ENCODE results near the gene ZNF324.
"Not testable (repeated sequence)": the region's sequence is repeated elsewhere in the genome, so short reads cannot be mapped to it uniquely, and the experiment has no call there.

ZNF324 gene

GRCh38 chr19:58499021-58499927 is 32.4 kb downstream of the ZNF324 start:
- peak; percentile 97 to 100 for DNase-seq (ENCODE audit: low read depth in 2 of 2)

DNA sequence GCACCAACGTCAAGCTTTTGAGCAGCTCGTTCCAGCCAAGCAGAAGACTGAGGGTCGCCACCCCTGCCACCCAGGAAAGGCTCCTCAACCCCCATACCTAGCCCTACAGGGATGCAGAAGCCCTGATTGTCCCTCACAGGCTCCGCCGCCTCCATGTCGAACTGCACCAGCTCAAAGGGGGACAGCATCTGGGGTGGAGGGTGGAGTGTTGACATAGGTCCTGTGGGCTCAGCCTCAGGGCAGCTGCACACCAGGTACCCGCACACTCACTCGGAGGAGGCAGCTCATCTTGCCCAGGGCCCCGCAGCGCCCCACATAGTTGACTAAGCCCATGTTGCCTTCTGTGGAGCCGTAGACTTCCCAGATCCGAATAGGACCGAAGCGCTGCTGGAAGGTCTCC is 33.4 kb downstream of the ZNF324 start:
- DNase-seq (ENCODE audit: low read depth in 2 of 2): no peak

- DNase-seq (ENCODE audit: low read depth in 2 of 2): not testable (repeated sequence)
Measured at GRCh38 chr19:58507602-58508223, 40.8 kb downstream of the ZNF324 start.

GRCh38 chr19:58509731-58510083 is 42.8 kb downstream of the ZNF324 start:
- no peak for DNase-seq (ENCODE audit: low read depth in 2 of 2)

- DNase-seq (ENCODE audit: low read depth in 2 of 2): no peak
Measured at GRCh38 chr19:58510084-58510862, 43.4 kb downstream of the ZNF324 start.

- no peak for DNase-seq (ENCODE audit: low read depth in 2 of 2)
Measured at GRCh38 chr19:58511353-58512208, 44.7 kb downstream of the ZNF324 start, which contains the start of gene SLC27A5. Gene SLC27A5, minus strand, starts transcription at chr19:58511992. Its CDS starts 37 bp downstream, at chr19:58511955.

DNA sequence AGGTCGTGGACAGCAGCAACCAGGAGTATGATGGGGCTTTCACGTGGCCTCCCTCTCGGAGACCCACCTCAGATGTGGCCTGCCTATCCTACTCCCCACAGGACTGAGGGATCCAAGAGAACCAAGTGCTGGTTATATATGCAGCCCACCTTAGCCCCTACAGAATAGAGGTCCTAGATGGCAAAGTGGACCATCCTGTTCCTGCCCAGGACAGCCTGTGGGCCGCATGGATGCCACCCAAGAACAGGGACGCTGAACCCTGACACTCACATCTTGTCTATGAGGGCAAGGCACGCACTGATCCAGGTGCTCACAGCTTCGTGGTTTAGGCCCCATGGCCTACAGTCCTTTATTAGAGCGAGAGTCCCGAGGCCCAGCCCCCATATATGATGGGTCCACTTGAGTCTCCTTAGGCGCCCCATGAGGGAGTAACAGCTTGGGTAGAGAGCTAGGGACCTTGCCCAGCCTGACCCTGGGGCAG is 46.4 kb downstream of the ZNF324 start:
- no peak for DNase-seq (ENCODE audit: low read depth in 2 of 2)

- DNase-seq (ENCODE audit: low read depth in 2 of 2): peak; percentile 94 to 95
Measured at GRCh38 chr19:58513694-58514563, 47.0 kb downstream of the ZNF324 start.

GRCh38 chr19:58514564-58515022 is 47.7 kb downstream of the ZNF324 start:
- DNase-seq (ENCODE audit: low read depth in 2 of 2): no peak

- DNase-seq (ENCODE audit: low read depth in 2 of 2): no peak
Measured at GRCh38 chr19:58515259-58515658, 48.4 kb downstream of the ZNF324 start.

DNA sequence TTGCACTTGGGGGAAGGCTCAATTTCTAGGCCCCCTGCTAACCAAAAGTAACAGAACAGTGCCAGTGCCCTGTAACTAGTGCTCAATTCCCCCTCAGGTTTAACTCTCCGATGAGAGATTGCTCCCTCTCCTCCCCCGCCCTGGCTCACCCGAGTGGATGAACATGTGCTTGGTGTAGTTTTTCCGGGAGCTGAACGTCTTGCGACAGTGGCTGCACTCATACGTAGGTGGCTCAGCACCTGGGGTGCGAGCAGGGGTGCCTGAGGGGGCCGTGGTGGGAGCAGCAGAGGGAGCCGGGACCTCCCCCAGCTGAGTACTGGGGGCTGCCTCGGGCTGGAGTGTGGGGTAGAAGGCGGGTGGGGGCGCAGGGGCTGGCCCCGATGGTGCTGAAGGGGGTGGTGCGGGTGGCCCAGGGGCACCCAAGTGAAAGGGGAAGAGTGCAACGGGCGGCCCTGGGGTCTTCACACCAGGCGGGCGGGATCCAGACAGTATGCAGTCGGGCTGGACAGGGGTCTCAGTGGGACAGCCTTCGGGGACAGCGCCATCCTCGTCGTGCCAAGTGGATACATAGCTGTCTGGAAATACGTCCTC is 49.5 kb downstream of the ZNF324 start:
- no peak for DNase-seq (ENCODE audit: low read depth in 2 of 2)

GRCh38 chr19:58516964-58517833 is 50.3 kb downstream of the ZNF324 start:
- no peak for DNase-seq (ENCODE audit: low read depth in 2 of 2)

DNA sequence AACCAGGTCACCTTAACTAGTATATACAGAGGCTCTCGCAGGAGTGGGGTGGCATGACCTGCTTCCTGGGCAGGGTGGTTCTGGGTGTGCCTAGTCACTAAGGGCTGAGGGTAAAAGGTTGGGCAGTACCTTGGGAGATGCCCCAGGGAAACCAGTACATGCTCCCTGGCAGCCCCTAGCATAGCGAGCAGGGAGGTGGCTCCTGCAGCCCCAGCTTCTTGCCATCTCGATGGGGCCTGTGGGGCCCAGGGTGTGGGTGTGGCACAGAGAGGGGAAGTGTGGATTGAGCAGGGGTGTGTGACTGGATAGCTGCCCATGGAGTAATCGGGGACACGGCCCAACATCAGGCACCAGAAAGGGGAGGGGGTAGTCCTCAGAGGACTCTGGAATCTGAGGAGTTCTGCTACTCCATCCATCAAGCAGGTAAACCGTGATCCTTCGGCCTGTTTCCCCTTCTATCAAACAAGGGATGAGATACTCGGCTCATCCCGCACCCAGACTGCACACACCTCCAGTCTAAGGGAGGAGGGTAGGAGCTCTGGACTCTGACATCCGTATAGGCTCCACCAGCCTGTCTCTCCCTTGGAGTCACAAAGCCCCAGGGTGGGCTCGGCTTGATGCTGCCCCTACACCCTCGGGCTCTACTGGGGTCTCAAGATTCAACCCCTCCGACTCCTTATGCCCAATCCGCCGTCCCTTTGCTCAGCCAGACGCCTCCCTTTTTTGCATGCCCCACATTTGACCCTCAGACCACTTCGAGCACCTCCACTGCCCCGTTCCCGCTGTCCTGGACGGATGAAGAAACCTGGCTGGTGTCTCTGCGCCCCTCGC is 51.6 kb downstream of the ZNF324 start:
- no peak for DNase-seq (ENCODE audit: low read depth in 2 of 2)

DNA sequence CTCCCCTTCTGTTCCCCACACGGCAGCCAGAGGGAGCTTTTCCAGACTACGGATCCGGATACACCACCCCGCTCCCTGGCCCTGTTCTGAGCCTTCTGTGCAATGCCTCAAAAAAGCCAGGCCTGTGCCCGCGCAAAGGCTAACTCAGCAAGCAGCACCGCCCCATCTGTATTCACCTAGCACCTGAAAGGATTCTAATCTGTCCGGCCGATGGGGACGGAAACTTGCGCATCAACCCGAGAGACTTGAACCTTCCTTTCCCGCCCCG is 52.1 kb downstream of the ZNF324 start:
- DNase-seq (ENCODE audit: low read depth in 2 of 2): peak in 1 of 2 donors; percentile 43

GRCh38 chr19:58519355-58520256 is 52.7 kb downstream of the ZNF324 start, which contains the start of gene ZBTB45:
Gene ZBTB45, minus strand, starts transcription at chr19:58519810. Its CDS starts 2,137 bp downstream, at chr19:58517673.
- DNase-seq (ENCODE audit: low read depth in 2 of 2): peak; percentile 84 to 88

GRCh38 chr19:58520257-58520599 is 53.3 kb downstream of the ZNF324 start:
- no peak for DNase-seq (ENCODE audit: low read depth in 2 of 2)

DNA sequence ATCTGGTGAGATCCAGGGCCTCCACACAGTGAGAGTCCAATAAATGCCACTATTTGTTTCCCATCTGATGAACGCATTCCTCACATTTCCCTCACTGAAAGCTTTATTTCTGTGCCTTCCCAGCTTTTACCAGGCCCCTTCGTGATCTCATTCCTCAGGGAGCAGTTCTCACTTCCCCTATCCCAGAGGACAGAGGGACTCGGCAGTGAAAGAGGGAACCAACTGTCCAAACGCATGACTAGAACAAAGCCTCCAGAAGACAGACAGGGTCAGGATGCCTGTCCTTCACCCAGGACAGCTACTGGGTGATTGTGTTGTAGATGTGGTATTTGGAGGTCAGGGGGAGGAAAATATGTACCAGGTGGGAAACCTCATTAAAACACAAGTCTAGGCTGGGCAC is 54.8 kb downstream of the ZNF324 start:
- DNase-seq (ENCODE audit: low read depth in 2 of 2): no peak
